Measurements from ENCODE around the gene ODF2. TPM values are rescaled to one million over a fixed set of nuclear protein-coding genes. Genes with fewer than 3 reads are reported as not detected.

Gene ODF2
- total RNA-seq, 1 experiment from 2014 or later, result 31.9 TPM

GRCh38 chr9:128497824-128498610 lies 42.2 kb downstream of the ODF2 start (continued):
- TF ChIP-seq, protein P1, sequence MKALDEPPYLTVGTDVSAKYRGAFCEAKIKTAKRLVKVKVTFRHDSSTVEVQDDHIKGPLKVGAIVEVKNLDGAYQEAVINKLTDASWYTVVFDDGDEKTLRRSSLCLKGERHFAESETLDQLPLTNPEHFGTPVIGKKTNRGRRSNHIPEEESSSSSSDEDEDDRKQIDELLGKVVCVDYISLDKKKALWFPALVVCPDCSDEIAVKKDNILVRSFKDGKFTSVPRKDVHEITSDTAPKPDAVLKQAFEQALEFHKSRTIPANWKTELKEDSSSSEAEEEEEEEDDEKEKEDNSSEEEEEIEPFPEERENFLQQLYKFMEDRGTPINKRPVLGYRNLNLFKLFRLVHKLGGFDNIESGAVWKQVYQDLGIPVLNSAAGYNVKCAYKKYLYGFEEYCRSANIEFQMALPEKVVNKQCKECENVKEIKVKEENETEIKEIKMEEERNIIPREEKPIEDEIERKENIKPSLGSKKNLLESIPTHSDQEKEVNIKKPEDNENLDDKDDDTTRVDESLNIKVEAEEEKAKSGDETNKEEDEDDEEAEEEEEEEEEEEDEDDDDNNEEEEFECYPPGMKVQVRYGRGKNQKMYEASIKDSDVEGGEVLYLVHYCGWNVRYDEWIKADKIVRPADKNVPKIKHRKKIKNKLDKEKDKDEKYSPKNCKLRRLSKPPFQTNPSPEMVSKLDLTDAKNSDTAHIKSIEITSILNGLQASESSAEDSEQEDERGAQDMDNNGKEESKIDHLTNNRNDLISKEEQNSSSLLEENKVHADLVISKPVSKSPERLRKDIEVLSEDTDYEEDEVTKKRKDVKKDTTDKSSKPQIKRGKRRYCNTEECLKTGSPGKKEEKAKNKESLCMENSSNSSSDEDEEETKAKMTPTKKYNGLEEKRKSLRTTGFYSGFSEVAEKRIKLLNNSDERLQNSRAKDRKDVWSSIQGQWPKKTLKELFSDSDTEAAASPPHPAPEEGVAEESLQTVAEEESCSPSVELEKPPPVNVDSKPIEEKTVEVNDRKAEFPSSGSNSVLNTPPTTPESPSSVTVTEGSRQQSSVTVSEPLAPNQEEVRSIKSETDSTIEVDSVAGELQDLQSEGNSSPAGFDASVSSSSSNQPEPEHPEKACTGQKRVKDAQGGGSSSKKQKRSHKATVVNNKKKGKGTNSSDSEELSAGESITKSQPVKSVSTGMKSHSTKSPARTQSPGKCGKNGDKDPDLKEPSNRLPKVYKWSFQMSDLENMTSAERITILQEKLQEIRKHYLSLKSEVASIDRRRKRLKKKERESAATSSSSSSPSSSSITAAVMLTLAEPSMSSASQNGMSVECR (CRISPR knock-in tag; IDR thresholded peaks at IDR 0.05; ENCODE audit: borderline replicate concordance), result no peak
- no peak for TF ChIP-seq FOXJ3 (CRISPR knock-in tag; IDR thresholded peaks at IDR 0.05; ENCODE audit: borderline replicate concordance)
- TF ChIP-seq ZNF232 (CRISPR knock-in tag; IDR thresholded peaks at IDR 0.05), result no peak
- no peak for TF ChIP-seq ZNF281 (CRISPR knock-in tag; IDR thresholded peaks at IDR 0.05)
- TF ChIP-seq, protein P2, sequence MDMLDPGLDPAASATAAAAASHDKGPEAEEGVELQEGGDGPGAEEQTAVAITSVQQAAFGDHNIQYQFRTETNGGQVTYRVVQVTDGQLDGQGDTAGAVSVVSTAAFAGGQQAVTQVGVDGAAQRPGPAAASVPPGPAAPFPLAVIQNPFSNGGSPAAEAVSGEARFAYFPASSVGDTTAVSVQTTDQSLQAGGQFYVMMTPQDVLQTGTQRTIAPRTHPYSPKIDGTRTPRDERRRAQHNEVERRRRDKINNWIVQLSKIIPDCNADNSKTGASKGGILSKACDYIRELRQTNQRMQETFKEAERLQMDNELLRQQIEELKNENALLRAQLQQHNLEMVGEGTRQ (CRISPR knock-in tag; IDR thresholded peaks at IDR 0.05), result no peak
- TF ChIP-seq MXD4 (CRISPR knock-in tag; IDR thresholded peaks at IDR 0.05; ENCODE audit: borderline replicate concordance), result no peak
- no peak for TF ChIP-seq NFYB (CRISPR knock-in tag; conservative IDR thresholded peaks at IDR 0.05; ENCODE audit: low read depth)
- no peak for TF ChIP-seq MLX (CRISPR knock-in tag; IDR thresholded peaks at IDR 0.05)

DNA sequence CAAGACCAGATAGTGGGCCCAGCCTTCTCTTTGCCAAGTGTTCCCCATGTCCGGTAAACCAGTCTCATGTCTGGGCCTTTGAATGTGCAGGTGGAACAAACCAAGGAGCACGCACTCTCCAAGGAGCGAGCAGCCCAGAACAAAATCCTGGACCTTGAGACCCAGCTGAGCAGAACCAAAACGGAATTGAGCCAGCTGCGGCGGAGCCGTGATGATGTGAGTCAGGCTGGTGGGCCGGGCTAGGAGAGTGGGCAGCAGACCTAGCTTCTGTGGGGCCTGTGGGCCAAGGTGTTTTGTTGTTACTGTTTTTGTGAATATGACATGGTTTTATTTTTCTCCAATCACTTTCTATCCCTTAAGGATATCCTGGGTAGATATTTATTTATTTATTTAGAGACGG lies 43.1 kb downstream of the ODF2 start:
- CTCF ChIA-PET, result interaction anchor here (0.5 to 0.9 kb wide), 2 partner anchors 60 to 135 kb away, joined by 3 read pairs; no protein-coding TSS in a partner anchor
- ATAC-seq (no peak), DNase-seq (ENCODE audit: low spot score) (no peak)
- Mint-ChIP-seq H3K9me3 (no peaks in the 10 kb centered on the region), H3K4me3 (no peak overlapping the region), H3K27me3 (ENCODE audit: low read depth) (no peaks in the 10 kb centered on the region), H3K36me3 (peaks cover 29% of the 10 kb centered on the region), H3K4me1 (0 out of 2 replicates have a peak, but pooled peaks cover 6% of the 10 kb centered on the region), H3K27ac (no peak overlapping the region)
- POLR2A ChIA-PET, result no interaction called here
- TF ChIP-seq, protein P3, sequence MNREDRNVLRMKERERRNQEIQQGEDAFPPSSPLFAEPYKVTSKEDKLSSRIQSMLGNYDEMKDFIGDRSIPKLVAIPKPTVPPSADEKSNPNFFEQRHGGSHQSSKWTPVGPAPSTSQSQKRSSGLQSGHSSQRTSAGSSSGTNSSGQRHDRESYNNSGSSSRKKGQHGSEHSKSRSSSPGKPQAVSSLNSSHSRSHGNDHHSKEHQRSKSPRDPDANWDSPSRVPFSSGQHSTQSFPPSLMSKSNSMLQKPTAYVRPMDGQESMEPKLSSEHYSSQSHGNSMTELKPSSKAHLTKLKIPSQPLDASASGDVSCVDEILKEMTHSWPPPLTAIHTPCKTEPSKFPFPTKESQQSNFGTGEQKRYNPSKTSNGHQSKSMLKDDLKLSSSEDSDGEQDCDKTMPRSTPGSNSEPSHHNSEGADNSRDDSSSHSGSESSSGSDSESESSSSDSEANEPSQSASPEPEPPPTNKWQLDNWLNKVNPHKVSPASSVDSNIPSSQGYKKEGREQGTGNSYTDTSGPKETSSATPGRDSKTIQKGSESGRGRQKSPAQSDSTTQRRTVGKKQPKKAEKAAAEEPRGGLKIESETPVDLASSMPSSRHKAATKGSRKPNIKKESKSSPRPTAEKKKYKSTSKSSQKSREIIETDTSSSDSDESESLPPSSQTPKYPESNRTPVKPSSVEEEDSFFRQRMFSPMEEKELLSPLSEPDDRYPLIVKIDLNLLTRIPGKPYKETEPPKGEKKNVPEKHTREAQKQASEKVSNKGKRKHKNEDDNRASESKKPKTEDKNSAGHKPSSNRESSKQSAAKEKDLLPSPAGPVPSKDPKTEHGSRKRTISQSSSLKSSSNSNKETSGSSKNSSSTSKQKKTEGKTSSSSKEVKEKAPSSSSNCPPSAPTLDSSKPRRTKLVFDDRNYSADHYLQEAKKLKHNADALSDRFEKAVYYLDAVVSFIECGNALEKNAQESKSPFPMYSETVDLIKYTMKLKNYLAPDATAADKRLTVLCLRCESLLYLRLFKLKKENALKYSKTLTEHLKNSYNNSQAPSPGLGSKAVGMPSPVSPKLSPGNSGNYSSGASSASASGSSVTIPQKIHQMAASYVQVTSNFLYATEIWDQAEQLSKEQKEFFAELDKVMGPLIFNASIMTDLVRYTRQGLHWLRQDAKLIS (CRISPR knock-in tag; IDR thresholded peaks at IDR 0.05; ENCODE audit: borderline replicate concordance), result no peak
- TF ChIP-seq PRDM15 (CRISPR knock-in tag; IDR thresholded peaks at IDR 0.05) (no peak), ATF6 (CRISPR knock-in tag; IDR thresholded peaks at IDR 0.05) (no peak)
- TF ChIP-seq, protein P4, sequence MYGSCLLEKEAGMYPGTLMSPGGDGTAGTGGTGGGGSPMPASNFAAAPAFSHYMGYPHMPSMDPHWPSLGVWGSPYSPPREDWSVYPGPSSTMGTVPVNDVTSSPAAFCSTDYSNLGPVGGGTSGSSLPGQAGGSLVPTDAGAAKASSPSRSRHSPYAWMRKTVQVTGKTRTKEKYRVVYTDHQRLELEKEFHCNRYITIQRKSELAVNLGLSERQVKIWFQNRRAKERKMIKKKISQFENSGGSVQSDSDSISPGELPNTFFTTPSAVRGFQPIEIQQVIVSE (CRISPR knock-in tag; IDR thresholded peaks at IDR 0.05; ENCODE audit: borderline replicate concordance), result no peak

Data from WTC11 (cell line).